Psoas muscle (tissue), 8 donors: ENCODE data around the gene ZNF335. TPM values are rescaled to one million over a fixed set of nuclear protein-coding genes. Genes with fewer than 3 reads are reported as not detected.

ENCODE experiments used
- ATAC-seq, 4 donors: fragments of 200-7000 bp; cut with Tn5 transposase; one replicate each; pipeline ENCODE4 v1.9.1; 2020; ENCODE audit warnings: moderate library complexity in 3 of 4, mild to moderate bottlenecking in 2 of 4
- DNase-seq, 2 donors: peaks; one replicate each; pipeline ENCODE4 v3.0.0-alpha.2; 2020
- H3K27ac ChIP-seq: fragments of 200-600 bp; one replicate; pipeline ENCODE4 v1.8.0; 2022
- H3K27me3 ChIP-seq, 3 donors: fragments of 200-600 bp in 1 of 3; one replicate each; pipeline versions ENCODE4 v1.6.1 to v1.8.0; 2013 to 2022; ENCODE audit warnings: low read length in 2 of 3, mild to moderate bottlenecking in 2 of 3, moderate library complexity in 1 of 3; ENCODE audit not compliant: insufficient read depth in 3 of 3
- H3K36me3 ChIP-seq, 2 donors: fragments of 200-600 bp in 1 of 2; one replicate each; pipeline versions ENCODE4 v1.6.1 to v1.8.0; 2013 to 2022; ENCODE audit warnings: low read depth in 1 of 2, mild to moderate bottlenecking in 1 of 2, moderate library complexity in 1 of 2; ENCODE audit not compliant: insufficient read depth in 1 of 2
- H3K4me1 ChIP-seq: fragments of 200-600 bp; one replicate; pipeline ENCODE4 v1.8.0; 2022
- H3K4me3 ChIP-seq: fragments of 200-600 bp; one replicate; pipeline ENCODE4 v1.8.0; 2022; ENCODE audit warnings: mild to moderate bottlenecking
- H3K9me3 ChIP-seq: fragments of 200-600 bp; one replicate; pipeline ENCODE4 v1.8.0; 2022
- WGBS, 3 donors: extraction: QIAGEN DNeasy Blood & Tissue Kit; methylation state at CpG; one replicate each; pipeline versions ENCODE4 v1.1.6 to v1.1.7; 2013; 5-methylcytosine and 5-hydroxymethylcytosine counted together
- intact Hi-C, 2 donors: fragments of 100-400 bp; cut with DNase I; formaldehyde crosslinking; loops; one replicate each; pipeline versions ENCODE4 v1.11.0 to v1.14.2; 2022
- polyA plus RNA-seq, 3 donors: library from polyadenylated mRNA; stranded (reverse); fragments of 200-250 nt; gene quantifications; one replicate each; pipeline ENCODE4 v1.2.3, GENCODE V29; 2013
- total RNA-seq, 4 donors: library from RNA; stranded (reverse); fragmentation: NEBNext Ultra II Directional in 2 of 4; extraction: Animal tissue kit (Norgen Biotek cat#: 25700) in 2 of 4; gene quantifications; one replicate each; pipeline versions ENCODE4 v1.2.1 to v1.2.4, GENCODE V29; 2021 to 2023
- TF ChIP-seq, protein P1 (sequence below): fragments of 200-600 bp; IDR thresholded peaks from one replicate; pipeline ENCODE4 v1.8.0; 2022; ENCODE audit warnings: antibody characterized with exemption
- donor health status: healthy with polysubstance abuse.
- donor health status: DM: no; HTN: no; CAD: no; lungs with moderate emphysema.
- donor health status: Bipolar disorder and iron deficiency.
- donor health status: healthy.
- donor health status: DM: yes; HTN: yes; CAD: no.
- donor health status: DM: no; HTN: no; CAD: no.
- donor health status: DM: no; HTN: no; CAD: no.
- donor health status: DM: yes; HTN: yes; CAD: no.

Gene ZNF335
- total and polyA plus RNA-seq, 7 donors, result 6.9 to 11.5 (median 10.2) TPM

DNA sequence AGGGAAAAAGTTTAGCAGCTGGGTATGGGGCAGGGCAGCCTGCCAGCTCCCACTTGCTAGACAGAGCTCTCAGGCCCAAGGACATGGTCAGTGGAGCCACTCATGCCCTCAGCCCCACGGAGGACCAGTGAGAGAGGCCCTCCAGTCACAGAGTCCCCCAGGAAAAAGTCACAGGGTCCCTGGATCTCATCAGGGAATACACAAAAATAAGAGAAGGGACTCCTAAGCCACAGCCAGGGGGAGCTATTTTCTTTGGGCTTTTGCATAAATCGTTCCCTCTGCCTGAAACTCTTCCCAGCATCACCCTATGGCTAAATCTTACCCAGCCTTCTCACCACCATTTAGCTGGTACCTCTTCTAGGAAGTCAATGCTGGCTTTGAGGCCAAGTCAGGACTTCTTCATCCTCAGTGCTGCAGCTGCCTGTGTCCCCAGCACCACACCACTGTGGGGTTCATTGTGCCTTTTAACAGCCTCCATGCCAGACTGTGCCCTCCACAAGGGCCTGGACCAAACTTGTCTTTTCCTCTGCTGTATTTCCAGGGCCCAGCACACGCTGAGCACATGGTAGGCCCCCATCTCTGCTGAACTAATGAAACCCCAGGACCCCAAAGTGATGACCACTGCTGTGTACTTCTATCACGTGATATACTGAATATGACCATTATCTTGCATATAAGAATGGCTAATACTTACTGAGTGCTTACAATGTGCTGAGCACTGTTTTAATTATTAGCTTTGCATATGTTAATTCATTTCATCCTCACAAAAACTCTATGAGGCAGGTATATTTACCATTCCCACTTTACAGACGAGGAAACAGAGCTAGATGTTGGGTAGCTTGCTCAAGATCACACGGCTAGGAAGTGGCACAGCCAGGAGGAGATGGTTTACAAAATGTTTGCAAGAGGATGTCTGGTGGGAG lies 2.0 kb downstream of the ZNF335 start:
- peak in 1 of 2 donors; percentile 60 for DNase-seq
- Histone ChIP-seq H3K4me3 (peak overlapping the region; percentile 93), H3K4me1 (peaks cover 27% of the 10 kb centered on the region), H3K27me3 (no peaks in the 10 kb centered on the region), H3K27ac (peak overlapping the region; percentile 97), H3K9me3 (no peaks in the 10 kb centered on the region), H3K36me3 (peaks cover 7 to 44% of the 10 kb centered on the region in 2 donors)
- 31 to 51% (median 39%) methylated on average over 6 of the region's 6 CpGs for WGBS, 3 donors
- TF ChIP-seq, protein P1, sequence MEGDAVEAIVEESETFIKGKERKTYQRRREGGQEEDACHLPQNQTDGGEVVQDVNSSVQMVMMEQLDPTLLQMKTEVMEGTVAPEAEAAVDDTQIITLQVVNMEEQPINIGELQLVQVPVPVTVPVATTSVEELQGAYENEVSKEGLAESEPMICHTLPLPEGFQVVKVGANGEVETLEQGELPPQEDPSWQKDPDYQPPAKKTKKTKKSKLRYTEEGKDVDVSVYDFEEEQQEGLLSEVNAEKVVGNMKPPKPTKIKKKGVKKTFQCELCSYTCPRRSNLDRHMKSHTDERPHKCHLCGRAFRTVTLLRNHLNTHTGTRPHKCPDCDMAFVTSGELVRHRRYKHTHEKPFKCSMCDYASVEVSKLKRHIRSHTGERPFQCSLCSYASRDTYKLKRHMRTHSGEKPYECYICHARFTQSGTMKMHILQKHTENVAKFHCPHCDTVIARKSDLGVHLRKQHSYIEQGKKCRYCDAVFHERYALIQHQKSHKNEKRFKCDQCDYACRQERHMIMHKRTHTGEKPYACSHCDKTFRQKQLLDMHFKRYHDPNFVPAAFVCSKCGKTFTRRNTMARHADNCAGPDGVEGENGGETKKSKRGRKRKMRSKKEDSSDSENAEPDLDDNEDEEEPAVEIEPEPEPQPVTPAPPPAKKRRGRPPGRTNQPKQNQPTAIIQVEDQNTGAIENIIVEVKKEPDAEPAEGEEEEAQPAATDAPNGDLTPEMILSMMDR, result peak; percentile 53
- intact Hi-C loops, result loop anchor here in 1 of 2 donors (5.0 kb wide), 2 partner anchors 78 to 122 kb away; partner anchors contain the start of genes CTSA and NEURL2
- ATAC-seq, result no peak

DNA sequence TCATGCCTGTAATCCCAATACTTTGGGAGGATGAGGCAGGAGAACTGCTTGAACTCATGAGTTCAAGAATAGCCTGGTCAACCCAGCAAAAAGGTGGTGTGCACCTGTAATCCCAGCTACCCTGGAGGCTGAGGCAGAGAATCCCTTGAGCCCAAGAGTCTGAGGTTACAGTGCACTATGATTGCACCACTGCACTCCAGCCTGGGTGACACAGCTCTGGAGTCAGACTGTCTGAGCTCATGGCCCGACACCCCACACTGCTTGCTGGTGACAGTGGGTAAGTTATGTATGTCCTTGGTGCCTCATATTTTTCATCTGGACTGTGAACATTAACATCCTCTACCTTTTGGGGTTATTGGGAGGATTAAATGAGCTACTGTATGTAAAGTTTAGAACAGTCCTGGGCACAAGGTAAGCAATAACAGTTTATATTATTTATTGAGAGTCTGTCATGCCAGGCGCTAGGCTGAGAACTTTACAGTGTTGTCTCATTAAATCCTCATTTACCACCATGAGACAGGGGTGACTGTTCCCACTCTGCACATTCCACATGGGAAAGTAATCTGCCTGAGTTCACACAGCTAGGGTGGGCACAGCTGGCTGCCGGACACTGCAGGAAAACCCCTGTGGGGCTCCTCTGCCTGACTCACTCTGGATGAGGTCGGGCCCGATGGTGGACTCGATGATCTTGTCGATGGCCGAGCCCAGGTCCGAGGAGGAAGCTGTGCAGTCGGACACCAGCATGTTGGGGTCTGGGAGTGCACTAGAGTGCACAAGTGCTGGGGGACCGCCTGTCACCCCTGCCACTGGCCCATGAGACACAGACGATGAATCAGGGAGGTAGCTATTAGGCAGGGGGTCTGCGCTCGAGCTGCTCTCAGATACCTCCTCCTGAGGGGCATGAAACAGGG lies 2.9 kb downstream of the ZNF335 start:
- peak in 1 of 4 donors; percentile 28 for ATAC-seq
- 69 to 85% (median 73%) methylated on average over 14 of the region's 14 CpGs for WGBS, 3 donors
- Histone ChIP-seq H3K36me3 (peaks cover 7 to 53% of the 10 kb centered on the region in 2 donors), H3K4me3 (peak overlapping the region; percentile 93), H3K27ac (peak overlapping the region; percentile 70), H3K27me3 (no peaks in the 10 kb centered on the region), H3K9me3 (no peaks in the 10 kb centered on the region), H3K4me1 (peaks cover 27% of the 10 kb centered on the region)
- TF ChIP-seq, protein P1, result no peak
- intact Hi-C loops, result loop anchor here in 1 of 2 donors (5.0 kb wide), 1 partner anchor 77 kb away; the partner anchor contains the start of genes CTSA and NEURL2
- peak in 1 of 2 donors; percentile 63 for DNase-seq

DNA sequence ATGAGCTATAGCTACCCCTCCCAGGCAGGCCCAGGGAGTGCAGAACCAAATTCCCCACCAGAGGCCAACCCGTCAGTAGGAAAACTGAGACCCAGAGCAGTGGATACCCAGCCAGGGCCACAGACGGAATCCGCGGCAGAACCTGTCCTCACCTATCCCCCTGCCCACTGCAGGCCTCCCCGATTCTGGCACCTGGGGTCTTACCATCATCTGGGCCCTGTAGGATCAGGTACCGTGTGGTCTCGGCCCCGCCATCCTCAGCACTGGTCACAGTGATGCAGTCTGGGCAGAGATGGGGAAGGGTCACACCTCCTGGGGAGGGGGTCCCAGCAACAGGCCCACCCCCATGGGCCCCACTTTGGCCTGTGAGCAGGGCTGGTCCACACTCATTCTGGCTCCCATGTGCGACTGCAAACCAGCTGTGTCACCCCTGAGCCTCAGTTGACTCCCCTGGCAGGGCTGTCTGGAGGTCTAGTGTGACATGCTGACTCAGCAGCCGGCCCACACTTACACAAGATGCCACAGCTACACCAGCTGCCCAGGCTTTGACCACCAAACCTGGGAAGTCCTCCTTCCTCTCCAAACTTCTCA lies 3.8 kb downstream of the ZNF335 start:
- ATAC-seq (no peak), DNase-seq (peak in 1 of 2 donors; percentile 72)
- intact Hi-C loops, result loop anchor here in 1 of 2 donors (5.0 kb wide), 1 partner anchor 76 kb away; the partner anchor contains the start of genes CTSA and NEURL2
- 78 to 94% (median 81%) methylated on average over 9 to 10 of the region's 10 CpGs for WGBS, 3 donors
- TF ChIP-seq, protein P1, result no peak
- H3K27ac ChIP-seq, result peak overlapping the region; percentile 70
- no peak overlapping the region for H3K4me3 ChIP-seq
- no peaks in the 10 kb centered on the region for H3K27me3 ChIP-seq
- H3K4me1 ChIP-seq, result peaks cover 27% of the 10 kb centered on the region
- peaks cover 7 to 62% of the 10 kb centered on the region in 2 donors for H3K36me3 ChIP-seq
- no peaks in the 10 kb centered on the region for H3K9me3 ChIP-seq

DNA sequence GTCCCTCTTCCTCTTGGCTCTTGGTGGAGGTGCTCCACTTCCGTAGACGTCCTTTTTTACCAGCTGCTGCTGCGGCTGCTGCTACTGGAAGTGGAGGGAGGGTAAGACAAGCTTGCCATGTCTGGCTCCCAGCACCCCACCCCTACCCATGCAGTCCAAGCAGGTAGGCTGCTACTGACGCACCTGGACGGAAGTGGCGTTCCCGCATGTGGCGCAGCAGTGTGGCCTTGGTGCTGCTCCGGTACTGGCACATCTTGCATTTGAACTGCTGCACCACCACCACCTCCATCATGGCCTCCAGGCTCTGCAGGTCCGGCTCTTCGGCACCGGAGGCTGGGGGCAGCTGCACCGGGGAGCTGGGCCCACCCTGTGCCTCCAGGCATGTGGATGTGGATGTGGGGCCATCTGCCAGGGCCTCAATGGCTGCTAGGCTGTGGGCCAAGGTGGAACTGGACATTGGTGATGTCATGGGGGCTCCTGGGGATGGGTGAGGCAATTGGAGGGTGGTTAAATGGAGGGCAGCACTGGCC lies 4.4 kb downstream of the ZNF335 start:
- DNase-seq (no peak), ATAC-seq (no peak)
- Histone ChIP-seq H3K4me3 (no peak overlapping the region), H3K36me3 (peaks cover 7 to 68% of the 10 kb centered on the region in 2 donors), H3K27me3 (no peaks in the 10 kb centered on the region), H3K4me1 (peaks cover 27% of the 10 kb centered on the region), H3K27ac (peak overlapping the region; percentile 70), H3K9me3 (no peaks in the 10 kb centered on the region)
- intact Hi-C loops, result loop anchor here in 1 of 2 donors (5.0 kb wide), 1 partner anchor 75 kb away; the partner anchor contains the start of genes CTSA and NEURL2
- TF ChIP-seq, protein P1, result no peak
- WGBS, 3 donors, result 89 to 95% (median 91%) methylated on average over 13 of the region's 13 CpGs
